Esophagus (tissue), 2 donors: ENCODE data around the gene LY6G5C. TPM values are rescaled to one million over a fixed set of nuclear protein-coding genes. Genes with fewer than 3 reads are reported as not detected.

Experiments
- H3K27ac ChIP-seq, 2 donors: one replicate each; pipeline ENCODE4 v1.5.1; 2013; ENCODE audit warnings: low read depth in 2 of 2, mild to moderate bottlenecking in 2 of 2, inconsistent platforms in 1 of 2, low read length in 1 of 2, moderate library complexity in 1 of 2
- H3K27me3 ChIP-seq, 2 donors: one replicate each; pipeline ENCODE4 v1.6.1; 2013; ENCODE audit warnings: low read length in 2 of 2, control low read depth in 1 of 2, mild to moderate bottlenecking in 1 of 2; ENCODE audit not compliant: insufficient read depth in 2 of 2, control insufficient read depth in 1 of 2
- H3K36me3 ChIP-seq, 2 donors: one replicate each; pipeline ENCODE4 v1.6.1; 2013; ENCODE audit warnings: low read length in 1 of 2; ENCODE audit not compliant: control insufficient read depth in 2 of 2, insufficient read depth in 2 of 2
- H3K4me1 ChIP-seq, 2 donors: one replicate each; pipeline ENCODE4 v1.6.1; 2013; ENCODE audit warnings: low read length in 1 of 2; ENCODE audit not compliant: control insufficient read depth in 2 of 2, insufficient read depth in 2 of 2
- H3K4me3 ChIP-seq, 2 donors: one replicate each; pipeline ENCODE4 v1.5.1; 2013; ENCODE audit warnings: low read length in 2 of 2, mild to moderate bottlenecking in 2 of 2, low read depth in 1 of 2, moderate library complexity in 1 of 2
- H3K9me3 ChIP-seq, 2 donors: one replicate each; pipeline ENCODE4 v1.6.1; 2013; ENCODE audit warnings: mild to moderate bottlenecking in 2 of 2, low read depth in 1 of 2, low read length in 1 of 2, moderate library complexity in 1 of 2; ENCODE audit not compliant: control insufficient read depth in 2 of 2, insufficient read depth in 1 of 2
- WGBS, 2 donors: extraction: QIAGEN DNeasy Blood & Tissue Kit; methylation state at CpG; one replicate each; pipeline ENCODE4 v1.1.7; 2013; 5-methylcytosine and 5-hydroxymethylcytosine counted together
- polyA plus RNA-seq, 2 donors: library from polyadenylated mRNA; stranded (reverse); fragments of 200-250 nt; gene quantifications; one replicate each; pipeline ENCODE4 v1.2.3, GENCODE V29; 2013
- donor health status: healthy with polysubstance abuse.
- donor health status: Bipolar disorder and iron deficiency.

LY6G5C gene
- polyA plus RNA-seq, 2 donors, result 0.76 to 1.1 TPM

DNA sequence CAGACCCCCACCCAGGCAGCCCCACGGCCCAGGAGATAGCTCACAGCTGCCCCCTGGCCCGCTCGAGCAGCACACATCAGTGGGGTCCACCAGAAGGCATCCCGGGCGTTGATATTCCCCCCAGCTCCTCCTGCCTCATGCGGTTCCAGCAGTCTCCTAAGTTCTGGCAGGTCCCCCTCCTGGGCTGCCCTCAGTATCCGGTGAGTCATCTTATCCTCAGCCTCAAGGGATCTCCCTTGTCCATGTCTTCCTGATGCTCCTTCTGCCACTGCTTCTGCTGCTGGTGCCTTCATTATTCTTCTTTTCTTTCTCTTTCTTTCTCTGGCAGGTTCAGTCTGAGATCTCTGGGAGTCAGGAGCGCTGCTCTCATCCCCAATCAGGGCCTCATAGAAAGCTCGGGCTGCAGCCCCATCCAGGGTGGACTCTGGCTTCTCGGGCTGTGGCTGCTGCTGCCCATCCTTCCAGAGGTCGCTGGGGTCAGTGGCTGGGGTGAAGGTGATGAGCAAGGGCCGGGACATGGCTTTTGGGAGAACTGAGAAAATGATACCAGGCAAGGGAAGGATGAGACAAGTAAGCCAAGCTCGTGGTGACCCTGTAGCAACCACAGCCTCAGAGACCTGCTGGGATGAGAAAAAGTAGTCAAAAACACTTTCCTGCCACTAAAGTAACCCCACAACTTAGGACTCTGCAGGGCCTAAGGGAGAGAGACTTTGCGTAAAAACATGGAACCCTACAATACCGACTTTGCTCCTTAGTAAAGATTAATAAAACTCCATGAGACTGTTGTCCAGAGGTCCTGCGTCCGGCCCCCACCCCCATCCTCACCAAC is 16.7 kb downstream of the LY6G5C start:
- H3K36me3 ChIP-seq, result peaks cover 11 to 22% of the 10 kb centered on the region in 2 donors
- 11 to 15% methylated on average over 17 of the region's 17 CpGs for WGBS, 2 donors
- H3K4me1 ChIP-seq, result peaks cover 10 to 21% of the 10 kb centered on the region in 2 donors

DNA sequence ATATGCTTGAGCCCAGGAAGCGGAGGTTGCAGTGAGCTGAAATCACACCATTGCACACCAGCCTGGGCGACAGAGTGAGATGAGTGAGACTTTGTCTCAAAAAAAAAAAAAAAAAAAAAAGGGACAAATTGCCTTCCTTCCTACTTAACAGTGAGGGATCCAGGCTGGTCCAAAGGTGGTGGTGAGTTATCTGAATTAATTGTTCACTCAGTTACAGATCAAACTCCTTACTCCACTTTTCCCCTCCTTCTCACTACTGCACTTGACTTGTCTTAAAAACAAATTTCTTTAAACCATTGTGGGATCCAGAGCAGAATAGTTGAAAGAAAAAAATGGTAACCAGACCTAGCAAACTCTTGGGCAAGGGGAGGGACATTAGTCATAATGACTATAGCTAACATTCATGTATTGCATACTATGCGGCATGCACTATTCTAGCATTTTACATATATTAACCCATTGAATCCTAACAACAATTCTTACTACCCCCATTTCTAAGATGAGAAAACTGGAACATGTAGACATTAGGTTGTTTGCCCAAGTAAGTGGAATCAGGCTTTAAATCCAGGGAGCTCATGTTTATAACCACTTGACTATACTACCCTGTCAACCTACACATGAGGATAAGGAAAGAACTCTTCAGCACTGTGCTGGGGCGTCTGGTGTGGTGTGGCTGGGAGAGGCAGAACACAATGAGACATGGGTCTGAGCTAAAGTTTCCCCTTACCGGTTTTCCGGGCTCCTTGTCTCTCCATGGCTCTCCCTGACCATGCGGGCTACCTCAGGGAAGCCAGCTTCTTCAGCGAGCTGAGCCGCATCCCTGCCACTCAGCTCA is 17.5 kb downstream of the LY6G5C start:
- peaks cover 4 to 16% of the 10 kb centered on the region in 2 donors for H3K36me3 ChIP-seq
- WGBS, 2 donors, result 48 to 51% methylated on average over 9 of the region's 9 CpGs
- peak overlapping the region in 1 of 2 donors; percentile 98 for H3K4me3 ChIP-seq
- peak overlapping the region; percentile 99 to 100 for H3K27ac ChIP-seq
- peaks cover 13 to 25% of the 10 kb centered on the region in 2 donors for H3K4me1 ChIP-seq
- H3K9me3 ChIP-seq, result no peaks in the 10 kb centered on the region
- no peaks in the 10 kb centered on the region for H3K27me3 ChIP-seq

More for the DNA sequence above, 16.7 kb downstream of the LY6G5C start:
- peak overlapping the region; percentile 95 to 98 for H3K4me3 ChIP-seq
- H3K9me3 ChIP-seq, result no peaks in the 10 kb centered on the region
- H3K27me3 ChIP-seq, result no peaks in the 10 kb centered on the region
- peak overlapping the region; percentile 99 to 100 for H3K27ac ChIP-seq

DNA sequence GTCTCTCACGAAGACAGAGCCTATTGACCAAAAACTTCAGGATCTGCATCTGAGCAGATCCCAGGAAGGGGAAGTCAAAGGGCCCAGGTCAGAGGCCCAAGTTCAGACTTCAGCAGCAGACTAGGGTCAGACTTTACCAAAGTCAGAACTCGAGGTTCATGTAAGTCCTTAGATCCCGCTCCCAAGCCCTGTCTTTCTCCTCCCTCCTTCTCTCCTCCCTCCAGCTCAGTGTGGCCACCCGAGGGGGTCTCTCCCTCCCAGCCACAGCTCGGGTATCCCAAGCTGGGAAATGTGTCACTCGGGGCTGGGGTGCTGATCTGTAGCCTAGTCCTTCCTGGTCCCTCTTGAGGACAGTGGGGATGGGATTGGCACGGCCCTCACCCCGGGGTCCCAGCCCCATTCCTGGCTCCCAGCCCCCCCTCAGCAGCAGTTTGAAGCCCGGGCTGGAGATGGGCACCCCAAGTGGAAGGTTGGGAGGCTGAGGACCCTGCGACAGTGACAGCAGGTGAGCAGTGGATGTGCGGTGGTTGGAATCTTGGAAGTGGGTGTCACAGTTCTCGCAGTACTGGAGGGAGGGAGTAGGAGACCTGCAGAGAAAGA is 18.6 kb downstream of the LY6G5C start:
- Histone ChIP-seq H3K36me3 (peaks cover 0 to 12% of the 10 kb centered on the region in 2 donors), H3K4me3 (no peak overlapping the region), H3K27ac (peak overlapping the region in 1 of 2 donors; percentile 29), H3K9me3 (no peaks in the 10 kb centered on the region), H3K27me3 (no peaks in the 10 kb centered on the region), H3K4me1 (peaks cover 15 to 24% of the 10 kb centered on the region in 2 donors)
- WGBS, 2 donors, result 85 to 90% methylated on average over 12 of the region's 12 CpGs

DNA sequence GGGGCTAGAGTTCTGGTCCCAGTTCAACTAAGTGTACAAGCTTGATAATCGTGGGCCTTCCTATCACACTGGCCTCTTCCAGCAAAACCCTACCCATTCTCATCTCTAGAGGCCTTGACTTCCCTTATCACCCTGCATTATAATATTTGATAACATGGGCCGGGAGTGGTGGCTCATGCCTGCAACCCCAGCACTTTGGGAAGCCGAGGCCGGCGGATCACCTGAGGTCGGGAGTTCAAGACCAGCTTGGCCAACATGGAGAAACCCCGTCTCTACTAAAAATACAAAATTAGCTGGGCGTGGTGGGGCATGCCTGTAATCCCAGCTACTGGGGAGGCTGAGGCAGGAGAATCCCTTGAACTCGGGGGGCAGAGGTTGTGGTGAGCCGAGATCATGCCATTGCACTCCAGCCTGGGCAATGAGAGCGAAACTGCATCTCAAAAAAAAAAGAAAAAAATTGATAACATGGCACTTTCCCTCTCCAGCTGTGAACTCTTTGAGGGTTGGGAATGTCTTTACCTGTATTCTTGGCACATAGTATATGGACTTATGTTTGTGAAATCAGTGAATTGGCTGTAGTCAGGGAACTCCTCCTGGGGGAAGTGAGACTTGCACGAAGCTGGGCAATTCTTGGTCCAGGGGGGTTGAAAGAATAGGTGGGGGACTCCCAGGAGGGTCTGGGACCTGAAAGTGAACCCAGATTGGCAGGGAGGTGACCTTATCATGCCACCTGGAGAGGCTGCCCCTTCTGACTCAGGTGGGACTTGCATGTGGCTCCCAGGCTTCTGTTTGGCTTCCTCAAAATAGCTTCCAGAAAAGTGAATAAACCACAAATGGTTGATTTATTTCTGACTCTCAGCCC is 19.4 kb downstream of the LY6G5C start:
- peaks cover 0 to 13% of the 10 kb centered on the region in 2 donors for H3K36me3 ChIP-seq
- peaks cover 15 to 21% of the 10 kb centered on the region in 2 donors for H3K4me1 ChIP-seq
- H3K27me3 ChIP-seq, result no peaks in the 10 kb centered on the region
- no peaks in the 10 kb centered on the region for H3K9me3 ChIP-seq
- H3K4me3 ChIP-seq, result peak overlapping the region in 1 of 2 donors; percentile 88
- WGBS, 2 donors, result 70 to 77% methylated on average over 12 of the region's 12 CpGs
- peak overlapping the region; percentile 94 to 95 for H3K27ac ChIP-seq

GRCh38 chr6:31660381-31661261 is 20.2 kb downstream of the LY6G5C start, which contains the start of gene C6orf47:
C6orf47 (minus strand) TSS chr6:31660778; CDS start chr6:31659947, 831 bp downstream.
- H3K4me3 ChIP-seq, result peak within 1 kb of the TSS; percentile 71 to 88
- no peaks in the 10 kb centered on the region for H3K9me3 ChIP-seq
- peaks cover 0 to 13% of the 10 kb centered on the region in 2 donors for H3K36me3 ChIP-seq
- no peaks in the 10 kb centered on the region for H3K27me3 ChIP-seq
- peaks cover 15 to 21% of the 10 kb centered on the region in 2 donors for H3K4me1 ChIP-seq
- peak within 1 kb of the TSS; percentile 94 to 95 for H3K27ac ChIP-seq
- WGBS, 2 donors, result 1% methylated on average over 49 to 52 of the region's 52 CpGs

GRCh38 chr6:31659649-31660380 is 21.1 kb downstream of the LY6G5C start:
- H3K27ac ChIP-seq, result peak overlapping the region; percentile 94 to 95
- peaks cover 15 to 21% of the 10 kb centered on the region in 2 donors for H3K4me1 ChIP-seq
- peaks cover 0 to 13% of the 10 kb centered on the region in 2 donors for H3K36me3 ChIP-seq
- 11 to 13% methylated on average over 13 of the region's 13 CpGs for WGBS, 2 donors
- no peaks in the 10 kb centered on the region for H3K27me3 ChIP-seq
- H3K4me3 ChIP-seq, result peak overlapping the region; percentile 71 to 88
- H3K9me3 ChIP-seq, result no peaks in the 10 kb centered on the region

DNA sequence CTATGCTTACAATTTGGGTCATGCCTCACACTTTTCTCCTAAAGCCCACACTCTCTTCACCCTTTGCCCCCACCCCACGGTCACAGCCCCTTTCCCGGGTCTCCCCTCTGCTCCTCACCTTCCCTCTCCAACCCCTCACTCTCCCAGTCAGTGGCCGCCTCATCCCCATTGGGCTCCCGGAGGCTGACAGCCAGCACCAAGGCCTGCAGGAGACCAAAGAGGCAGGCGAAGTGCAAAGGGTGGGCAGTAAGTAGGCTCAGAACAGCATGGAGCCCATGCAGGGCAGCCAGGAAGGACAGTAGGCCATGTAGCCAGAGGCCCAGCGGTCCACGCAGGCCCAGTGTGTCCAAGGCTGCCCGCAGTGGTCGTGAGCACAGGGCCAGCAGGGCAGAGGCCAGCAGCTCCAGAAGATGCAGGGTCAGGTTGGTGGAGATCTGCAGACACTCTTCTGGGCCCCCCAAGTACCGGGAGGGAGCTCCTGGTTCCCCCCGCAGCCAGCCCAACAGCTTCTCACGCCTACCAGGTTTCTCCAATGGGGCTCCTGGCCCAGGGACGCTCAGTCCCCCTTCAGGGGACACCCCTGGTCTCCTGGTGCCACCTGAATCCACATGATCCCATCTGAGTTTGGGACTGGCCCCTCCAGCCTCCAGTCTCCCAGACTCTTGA is 21.8 kb downstream of the LY6G5C start:
- Histone ChIP-seq H3K27me3 (no peaks in the 10 kb centered on the region), H3K4me3 (peak overlapping the region; percentile 71 to 88), H3K36me3 (peaks cover 0 to 13% of the 10 kb centered on the region in 2 donors), H3K27ac (peak overlapping the region; percentile 94 to 95), H3K4me1 (peaks cover 15 to 21% of the 10 kb centered on the region in 2 donors), H3K9me3 (no peaks in the 10 kb centered on the region)
- 78 to 79% methylated on average over 13 of the region's 13 CpGs for WGBS, 2 donors
